Measurements from ENCODE around the gene NR5A2. TPM values are rescaled to one million over a fixed set of nuclear protein-coding genes. Genes with fewer than 3 reads are reported as not detected.

NR5A2 gene
- total RNA-seq, 2 donors from 2014 or later, result 51.1 to 53.6 TPM

DNA sequence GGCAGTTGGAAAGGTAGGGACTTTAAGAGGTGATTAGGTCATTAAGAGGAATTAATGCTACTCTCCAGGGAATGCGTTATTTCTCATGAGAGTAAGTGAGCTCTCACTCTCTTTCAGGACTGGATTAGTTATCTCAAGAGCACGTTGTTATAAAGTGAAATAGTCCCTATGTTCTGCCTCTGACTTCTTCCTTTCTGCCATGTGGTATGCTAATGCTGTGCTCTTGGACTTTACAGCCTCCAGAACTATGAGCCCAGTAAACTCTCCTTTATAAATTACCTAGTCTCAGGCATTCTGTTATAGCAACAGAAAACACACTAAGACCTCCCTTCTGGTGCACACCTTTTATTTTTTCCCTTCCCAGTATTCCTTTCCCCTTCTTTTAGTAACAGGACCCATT lies 187.8 kb downstream of the NR5A2 start:
- intact Hi-C loops (cut with DNase I, micrococcal nuclease), result no loop called here
- no peak for ATAC-seq
- DNase-seq, result no peak

DNA sequence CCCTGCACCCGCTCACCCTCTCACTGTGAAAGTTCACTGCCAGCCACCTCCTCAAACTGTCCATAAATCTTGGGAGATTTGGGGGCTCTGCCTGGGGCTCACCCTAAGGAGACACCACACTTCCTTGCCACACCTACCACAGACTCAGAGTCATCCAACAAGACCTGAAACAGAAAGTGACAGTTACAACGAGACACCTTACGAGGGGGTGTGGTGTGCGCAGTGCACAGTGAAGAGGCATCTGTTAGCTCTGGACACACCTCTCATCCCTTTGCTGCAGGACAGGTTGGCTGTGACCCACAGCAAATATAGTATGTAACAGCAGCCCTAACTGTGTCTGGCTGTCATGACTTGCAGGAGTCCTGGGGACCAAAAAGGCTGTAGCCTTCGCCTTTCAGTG lies 190.2 kb downstream of the NR5A2 start:
- peak; percentile 99 for ATAC-seq

DNA sequence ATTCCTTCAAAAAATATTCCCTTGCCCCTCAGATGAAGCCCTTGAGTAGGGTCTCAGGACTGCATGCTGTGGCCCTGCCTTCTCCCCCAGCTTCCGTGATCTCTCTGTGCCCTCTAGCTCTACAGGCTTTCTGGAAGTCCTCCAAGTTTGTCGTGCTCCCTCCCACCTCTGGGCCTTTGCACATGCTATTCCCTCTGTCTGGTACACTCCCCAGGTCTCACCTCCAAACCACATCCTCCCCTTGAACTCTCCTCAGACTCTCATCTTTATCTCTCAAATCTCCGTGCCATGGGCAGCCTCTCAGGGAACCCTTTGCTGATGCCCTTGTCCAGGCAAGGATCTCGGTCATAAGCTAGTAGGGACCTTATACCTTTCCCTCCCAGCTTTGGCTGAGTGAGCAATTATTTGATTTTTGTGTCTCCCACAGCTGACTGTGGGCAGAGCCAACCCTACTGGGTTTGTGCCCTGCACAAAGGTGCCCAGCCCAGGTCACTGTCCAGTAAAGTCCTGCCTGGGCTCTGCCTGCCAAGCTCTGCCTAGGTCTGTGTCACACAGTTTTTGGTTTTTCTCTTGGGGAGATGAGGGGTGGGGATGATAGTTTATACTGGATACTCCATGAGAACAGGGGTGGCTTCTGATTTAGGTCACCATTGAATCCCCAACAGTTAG lies 194.2 kb downstream of the NR5A2 start:
- intact Hi-C loops (cut with DNase I, micrococcal nuclease), result no loop called here
- ATAC-seq, result no peak
- no peak for DNase-seq

More for the DNA sequence above, 190.2 kb downstream of the NR5A2 start:
- intact Hi-C loops (cut with DNase I, micrococcal nuclease), result no loop called here
- DNase-seq, result peak; percentile 30

- intact Hi-C loops (cut with DNase I, micrococcal nuclease), result no loop called here
- no peak for ATAC-seq
- no peak for DNase-seq
Observed at GRCh38 chr1:200223207-200223606, 195.7 kb downstream of the NR5A2 start.

DNA sequence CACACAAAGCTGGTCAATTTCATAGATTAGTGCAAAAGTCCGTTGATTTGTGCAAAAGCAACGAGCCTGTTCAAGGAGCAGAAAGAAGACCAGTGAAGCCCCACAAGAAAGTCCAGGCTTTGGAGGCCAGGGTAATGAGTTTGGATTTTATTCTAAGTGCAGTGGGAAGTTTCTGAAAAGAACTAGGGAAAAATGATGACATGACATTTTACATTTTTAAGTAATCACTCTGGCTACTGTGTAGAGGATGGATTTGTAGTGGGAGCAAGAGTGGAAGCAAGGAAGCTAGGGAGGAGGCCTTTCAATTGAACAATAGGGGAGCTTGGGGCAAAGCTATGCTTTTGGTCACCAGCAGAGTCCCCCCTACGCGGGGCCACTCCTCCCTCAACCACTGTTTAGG lies 196.1 kb downstream of the NR5A2 start:
- ATAC-seq, result no peak
- intact Hi-C loops (cut with DNase I, micrococcal nuclease), result no loop called here

DNA sequence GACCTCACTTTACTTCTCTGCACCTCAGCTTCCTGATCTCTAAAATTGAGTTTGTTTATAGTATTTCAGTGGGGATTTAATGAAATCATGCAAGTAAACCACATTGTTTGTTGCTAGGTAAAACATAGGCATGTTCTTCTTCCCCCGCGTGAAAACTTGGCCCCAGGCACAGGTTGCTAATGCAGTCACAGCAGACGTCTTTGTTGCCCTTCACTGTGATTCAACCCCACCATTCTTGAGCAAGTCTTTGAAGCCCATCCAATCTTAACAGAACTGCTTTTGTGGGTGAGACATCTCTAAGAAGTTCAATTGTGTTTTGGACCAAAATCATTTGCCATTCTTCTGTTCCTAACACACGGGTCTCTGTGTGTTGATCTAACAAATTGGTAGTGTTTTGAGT lies 196.8 kb downstream of the NR5A2 start:
- DNase-seq (no peak), ATAC-seq (no peak)
- intact Hi-C loops (cut with DNase I, micrococcal nuclease), result no loop called here

More for the DNA sequence above, 196.1 kb downstream of the NR5A2 start:
- DNase-seq, result no peak

DNA sequence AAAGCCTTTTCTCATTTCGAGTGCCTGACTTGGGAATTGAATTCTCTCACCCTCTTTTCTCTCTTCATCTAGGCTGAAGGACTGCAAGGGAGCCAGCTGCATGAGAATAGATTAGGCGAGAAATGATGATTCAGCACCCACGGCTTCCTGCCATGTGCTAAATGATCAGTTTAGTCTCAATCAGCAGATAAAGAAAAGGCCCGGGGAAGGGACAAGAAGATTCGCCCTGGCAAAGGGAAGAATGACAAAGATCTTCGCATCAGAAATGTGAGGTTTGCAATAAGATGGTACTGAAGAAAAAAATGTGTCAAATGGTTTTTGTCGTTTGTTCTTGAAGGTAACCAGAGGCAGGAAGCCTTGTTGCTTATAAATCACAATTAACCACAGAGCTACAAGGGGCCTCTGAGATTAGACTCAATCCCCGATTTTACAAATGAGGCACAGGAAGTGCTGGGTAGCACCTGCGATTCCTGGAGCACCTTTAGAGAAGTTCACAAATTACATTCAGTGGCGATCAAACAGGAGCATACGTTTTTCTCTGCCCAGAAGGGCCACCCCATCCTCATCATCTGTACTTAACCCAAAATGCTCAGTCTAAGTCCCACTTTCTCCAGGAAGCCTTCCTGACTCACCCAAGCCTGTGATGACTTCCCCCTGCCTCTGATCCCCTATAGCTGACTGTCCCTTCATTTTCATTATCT lies 198.9 kb downstream of the NR5A2 start:
- no peak for ATAC-seq
- intact Hi-C loops (cut with DNase I, micrococcal nuclease), result no loop called here
- DNase-seq, result no peak

DNA sequence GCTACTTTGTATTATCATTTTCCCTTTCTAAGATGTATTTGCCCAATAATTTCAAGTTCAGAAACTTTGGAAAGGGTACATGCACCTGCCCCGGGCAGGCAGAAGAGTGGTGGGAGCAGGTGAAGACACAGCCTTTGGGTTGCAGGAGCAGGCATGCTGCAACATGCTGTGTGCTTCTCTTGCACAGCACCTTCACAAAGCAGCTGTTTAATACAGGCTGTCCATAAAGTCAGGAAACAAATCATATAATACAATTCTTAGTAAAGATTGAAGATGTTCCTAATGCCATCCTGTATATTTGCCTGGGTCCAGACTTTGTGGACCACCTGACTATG lies 199.4 kb downstream of the NR5A2 start:
- DNase-seq (no peak), ATAC-seq (no peak)
- intact Hi-C loops (cut with DNase I, micrococcal nuclease), result no loop called here

Data from left colon (tissue), 2 donors.